HG03103 (cell line): ENCODE results near the gene PFKP.
"Not testable (repeated sequence)": the region's sequence is repeated elsewhere in the genome, so short reads cannot be mapped to it uniquely, and the experiment has no call there.

Source experiments
- ATAC-seq: cut with Tn5 transposase; IDR thresholded peaks from one replicate; pipeline ENCODE4 v1.9.1; 2021; ENCODE audit warnings: low read depth; ENCODE audit not compliant: unreplicated experiment

The PFKP gene

GRCh38 chr10:3094609-3095036, 27.3 kb downstream of the PFKP start:
- ATAC-seq: no peak

- ATAC-seq: no peak
Observed at GRCh38 chr10:3095373-3096139, 28.2 kb downstream of the PFKP start.

- no peak for ATAC-seq
Observed at GRCh38 chr10:3096149-3096548, 28.8 kb downstream of the PFKP start.

GRCh38 chr10:3097160-3097559, 29.8 kb downstream of the PFKP start:
- ATAC-seq: no peak

- ATAC-seq: no peak
Observed at GRCh38 chr10:3098689-3099088, 31.3 kb downstream of the PFKP start.

GRCh38 chr10:3099291-3100092, 32.1 kb downstream of the PFKP start:
- no peak for ATAC-seq

- ATAC-seq: no peak
Observed at GRCh38 chr10:3100093-3100792, 32.9 kb downstream of the PFKP start.

- no peak for ATAC-seq
Observed at GRCh38 chr10:3100856-3101640, 33.7 kb downstream of the PFKP start.

GRCh38 chr10:3102720-3103427, 35.5 kb downstream of the PFKP start:
- no peak for ATAC-seq

GRCh38 chr10:3103646-3104045, 36.3 kb downstream of the PFKP start:
- ATAC-seq: no peak

- ATAC-seq: no peak
Observed at GRCh38 chr10:3104251-3104918, 37.0 kb downstream of the PFKP start.

- no peak for ATAC-seq
Observed at GRCh38 chr10:3105166-3105565, 37.8 kb downstream of the PFKP start.

GRCh38 chr10:3105905-3106304, 38.6 kb downstream of the PFKP start:
- ATAC-seq: no peak

GRCh38 chr10:3106328-3106727, 39.0 kb downstream of the PFKP start:
- not testable (repeated sequence) for ATAC-seq

GRCh38 chr10:3106928-3107425, 39.6 kb downstream of the PFKP start:
- ATAC-seq: no peak

GRCh38 chr10:3107426-3107961, 40.1 kb downstream of the PFKP start:
- no peak for ATAC-seq

- no peak for ATAC-seq
Observed at GRCh38 chr10:3108033-3108432, 40.7 kb downstream of the PFKP start.

GRCh38 chr10:3108575-3109105, 41.3 kb downstream of the PFKP start:
- ATAC-seq: no peak

GRCh38 chr10:3109196-3109595, 41.8 kb downstream of the PFKP start:
- no peak for ATAC-seq
